OCI-LY3 (cell line): Measurements from ENCODE around the gene PTPRM.

Experiments
- H2AFZ ChIP-seq: fragments of 200-600, 300-600 bp; shearing (Covaris generic); 2 replicates; pipeline ENCODE4 v1.6.0; 2014; ENCODE audit warnings: antibody characterized with exemption, low read depth, low read length
- H3K27ac ChIP-seq: fragments of 200-600, 300-600 bp; sonication (generic); 2 replicates; pipeline ENCODE4 v1.5.1; 2014; ENCODE audit warnings: mild to moderate bottlenecking, low read length, moderate library complexity, mixed read lengths
- H3K27me3 ChIP-seq: fragments of 200-600, 300-600 bp; sonication (generic); 2 replicates; pipeline ENCODE4 v1.6.1; 2014; ENCODE audit warnings: low read depth, low read length, mixed read lengths
- H3K36me3 ChIP-seq: fragments of 200-600, 300-600 bp; sonication (generic); replicated peaks from 2 replicates; pipeline ENCODE3; 2014; ENCODE audit warnings: low read depth, low read length, mixed read lengths
- H3K4me1 ChIP-seq: fragments of 300-600, 200-600 bp; sonication (generic); 2 replicates; pipeline ENCODE4 v1.6.1; 2014; ENCODE audit warnings: low read length, mixed read lengths
- H3K4me2 ChIP-seq: fragments of 200-600, 300-600 bp; sonication (generic); 2 replicates; pipeline ENCODE4 v1.6.1; 2014; ENCODE audit warnings: low read length, mixed read lengths
- H3K4me3 ChIP-seq: fragments of 300-600, 200-600 bp; sonication (generic); 2 replicates; pipeline ENCODE4 v1.5.1; 2014; ENCODE audit warnings: antibody characterized with exemption, mild to moderate bottlenecking, low read length, moderate library complexity
- H3K79me2 ChIP-seq: fragments of 300-600, 200-600 bp; shearing (Covaris generic); 2 replicates; pipeline ENCODE4 v1.6.1; 2014; ENCODE audit warnings: mild to moderate bottlenecking, low read length, mixed read lengths
- H3K9ac ChIP-seq: fragments of 300-600, 200-600 bp; shearing (Covaris generic); 2 replicates; pipeline ENCODE4 v1.6.0; 2014; ENCODE audit warnings: mild to moderate bottlenecking, low read length, moderate library complexity
- H3K9me3 ChIP-seq: fragments of 200-600, 300-600 bp; shearing (Covaris generic); 2 replicates; pipeline ENCODE4 v1.6.1; 2014; ENCODE audit warnings: low read length, mixed read lengths; ENCODE audit not compliant: insufficient read depth
- H4K20me1 ChIP-seq: fragments of 200-600, 300-600 bp; sonication (generic); 2 replicates; pipeline ENCODE4 v1.6.1; 2016; ENCODE audit warnings: low read length, mixed read lengths; ENCODE audit not compliant: insufficient read depth
- CTCF ChIP-seq: fragments of 200-600, 300-600 bp; sonication (generic); IDR thresholded peaks from 2 replicates; pipeline ENCODE4 v1.5.1; 2014; ENCODE audit warnings: antibody characterized with exemption, low read length, low read depth
- EZH2phosphoT487 ChIP-seq: fragments of 200-600 bp; shearing (Covaris generic); IDR thresholded peaks from 2 replicates; pipeline ENCODE4 v1.6.1; 2018; ENCODE audit warnings: antibody characterized with exemption, mixed run types, low read depth

Gene PTPRM

DNA sequence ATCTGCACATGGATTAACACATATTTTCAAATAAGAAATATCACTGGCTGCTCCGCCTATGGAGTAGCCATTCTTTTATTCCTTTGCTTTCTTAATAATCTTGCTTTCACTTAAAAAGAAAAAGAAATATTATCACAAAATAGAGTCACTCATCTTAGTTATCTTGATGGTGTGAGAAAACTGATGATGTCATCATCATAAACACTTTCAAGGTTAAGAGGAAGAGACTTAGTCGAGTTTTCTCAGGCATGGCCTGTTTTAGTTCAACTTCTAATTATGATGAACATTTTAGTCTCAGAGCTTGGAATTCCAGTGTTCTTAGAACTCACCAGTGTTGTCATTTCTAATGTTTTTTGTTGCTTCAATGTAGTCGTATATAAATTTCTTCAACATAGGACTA is 506.1 kb downstream of the PTPRM start:
- Histone ChIP-seq H3K27ac (no peak overlapping the region), H3K4me2 (no peak overlapping the region), H3K36me3 (no peaks in the 10 kb centered on the region), H3K4me3 (no peak overlapping the region), H3K9ac (no peak overlapping the region), H3K79me2 (no peaks in the 10 kb centered on the region), H4K20me1 (no peaks in the 10 kb centered on the region), H3K9me3 (no peaks in the 10 kb centered on the region), H3K4me1 (no peaks in the 10 kb centered on the region), H3K27me3 (no peaks in the 10 kb centered on the region), H2AFZ (no peak overlapping the region)
- TF ChIP-seq EZH2phosphoT487 (no peak), CTCF (no peak)

DNA sequence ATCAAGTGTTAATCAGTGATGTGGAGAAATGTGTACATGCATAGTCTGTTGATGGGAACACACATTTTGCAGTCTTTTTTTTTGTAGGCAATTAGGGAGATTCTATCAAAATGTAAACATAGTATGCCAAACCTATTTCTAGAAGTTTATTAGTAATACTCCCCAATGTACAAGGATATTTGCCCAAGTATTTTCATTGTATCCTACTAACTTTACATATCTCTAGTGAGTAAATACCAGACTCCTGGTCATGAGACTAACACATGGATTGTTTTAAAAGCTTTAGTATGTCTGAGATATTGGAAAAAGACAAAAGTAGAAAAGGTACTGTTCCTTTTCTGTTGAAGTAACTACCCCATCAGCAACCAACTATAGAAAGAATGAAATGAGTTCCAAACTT is 513.0 kb downstream of the PTPRM start:
- Histone ChIP-seq H3K4me2 (no peak overlapping the region), H4K20me1 (no peaks in the 10 kb centered on the region), H3K4me3 (no peak overlapping the region), H3K9ac (no peak overlapping the region), H3K4me1 (no peaks in the 10 kb centered on the region), H2AFZ (no peak overlapping the region), H3K27ac (no peak overlapping the region), H3K36me3 (no peaks in the 10 kb centered on the region), H3K79me2 (no peaks in the 10 kb centered on the region), H3K9me3 (no peaks in the 10 kb centered on the region), H3K27me3 (no peaks in the 10 kb centered on the region)
- no peak for TF ChIP-seq EZH2phosphoT487
- no peak for TF ChIP-seq CTCF

- Histone ChIP-seq H3K9ac (no peak overlapping the region), H3K79me2 (no peaks in the 10 kb centered on the region), H2AFZ (no peak overlapping the region), H3K36me3 (no peaks in the 10 kb centered on the region), H3K4me1 (no peaks in the 10 kb centered on the region), H3K27me3 (no peaks in the 10 kb centered on the region), H4K20me1 (no peaks in the 10 kb centered on the region), H3K4me2 (no peak overlapping the region), H3K27ac (no peak overlapping the region), H3K4me3 (no peak overlapping the region), H3K9me3 (no peaks in the 10 kb centered on the region)
- TF ChIP-seq CTCF (no peak), EZH2phosphoT487 (no peak)
These were observed 514.2 kb downstream of the PTPRM start for GRCh38 chr18:8081267-8081666.

- Histone ChIP-seq H4K20me1 (no peaks in the 10 kb centered on the region), H2AFZ (no peak overlapping the region), H3K4me2 (no peak overlapping the region), H3K27ac (no peak overlapping the region), H3K4me3 (no peak overlapping the region), H3K36me3 (no peaks in the 10 kb centered on the region), H3K27me3 (no peaks in the 10 kb centered on the region), H3K4me1 (no peaks in the 10 kb centered on the region), H3K79me2 (no peaks in the 10 kb centered on the region), H3K9ac (no peak overlapping the region), H3K9me3 (no peaks in the 10 kb centered on the region)
- TF ChIP-seq EZH2phosphoT487 (no peak), CTCF (no peak)
These were observed 514.9 kb downstream of the PTPRM start for GRCh38 chr18:8081872-8082553.
